ENCODE measurements around the gene IGF2BP1. TPM values are rescaled to one million over a fixed set of nuclear protein-coding genes. Genes with fewer than 3 reads are reported as not detected.

Gene IGF2BP1
- total RNA-seq, 4 donors from 2014 or later, result 0.19 to 4.4 TPM; not detected in 2

- TF ChIP-seq CTCF (IDR thresholded peaks at IDR 0.05; ENCODE audit: low read depth), result no peak
These were observed 6.6 kb downstream of the IGF2BP1 start for GRCh38 chr17:49003557-49004511.

- TF ChIP-seq CTCF (IDR thresholded peaks at IDR 0.05; ENCODE audit: low read depth), result no peak
These were observed 8.0 kb downstream of the IGF2BP1 start for GRCh38 chr17:49005140-49005539.

- TF ChIP-seq CTCF (IDR thresholded peaks at IDR 0.05; ENCODE audit: low read depth), result no peak
These were observed 15.6 kb downstream of the IGF2BP1 start for GRCh38 chr17:49012769-49013255.

- TF ChIP-seq CTCF (IDR thresholded peaks at IDR 0.05; ENCODE audit: low read depth), result no peak
These were observed 16.4 kb downstream of the IGF2BP1 start for GRCh38 chr17:49013311-49014213.

GRCh38 chr17:49015179-49015923, 18.2 kb downstream of the IGF2BP1 start:
- no peak for TF ChIP-seq CTCF (IDR thresholded peaks at IDR 0.05; ENCODE audit: low read depth)

GRCh38 chr17:49015924-49016774, 19.0 kb downstream of the IGF2BP1 start:
- no peak for TF ChIP-seq CTCF (IDR thresholded peaks at IDR 0.05; ENCODE audit: low read depth)
